Erythroblast (primary cell): Measurements from ENCODE around the gene FSIP1.

ENCODE experiments used
- DNase-seq, 2 experiments: peaks; one replicate each; lab custom pipeline; 2025; lab: John Stamatoyannopoulos, UW
- GATA1 ChIP-seq: IDR thresholded peaks from 2 replicates; pipeline ENCODE4 v1.6.1; 2011; ENCODE audit warnings: low read depth, mild to moderate bottlenecking, control low read depth, low read length, moderate library complexity
- POLR2A ChIP-seq: IDR thresholded peaks from 2 replicates; pipeline ENCODE4 v1.6.1; 2011; ENCODE audit warnings: mild to moderate bottlenecking, low read length

FSIP1 gene

GRCh38 chr15:39641191-39641889 is 141.3 kb downstream of the FSIP1 start:
- DNase-seq: no peak
- TF ChIP-seq GATA1 (no peak), POLR2A (no peak)

GRCh38 chr15:39640665-39641064 is 142.0 kb downstream of the FSIP1 start:
- no peak for TF ChIP-seq POLR2A
- TF ChIP-seq GATA1: no peak
- no peak for DNase-seq

GRCh38 chr15:39639037-39639436 is 143.6 kb downstream of the FSIP1 start:
- TF ChIP-seq POLR2A: no peak
- DNase-seq: no peak

GRCh38 chr15:39638041-39638440 is 144.6 kb downstream of the FSIP1 start:
- TF ChIP-seq POLR2A: no peak
- TF ChIP-seq GATA1: no peak
- DNase-seq: no peak

- TF ChIP-seq POLR2A (no peak), GATA1 (no peak)
- DNase-seq: no peak
Measured at GRCh38 chr15:39631357-39631756, 151.3 kb downstream of the FSIP1 start.

- TF ChIP-seq POLR2A: no peak
- no peak for TF ChIP-seq GATA1
- no peak for DNase-seq
Measured at GRCh38 chr15:39629906-39630305, 152.7 kb downstream of the FSIP1 start.

GRCh38 chr15:39629371-39629770 is 153.3 kb downstream of the FSIP1 start:
- no peak for DNase-seq
- TF ChIP-seq GATA1 (no peak), POLR2A (no peak)

GRCh38 chr15:39628546-39629257 is 153.9 kb downstream of the FSIP1 start:
- DNase-seq: no peak
- TF ChIP-seq GATA1 (no peak), POLR2A (no peak)

- TF ChIP-seq GATA1: no peak
- no peak for DNase-seq
Measured at GRCh38 chr15:39628144-39628508, 154.5 kb downstream of the FSIP1 start.

GRCh38 chr15:39627451-39628143 is 155.0 kb downstream of the FSIP1 start:
- DNase-seq: no peak
- no peak for TF ChIP-seq POLR2A
- no peak for TF ChIP-seq GATA1

GRCh38 chr15:39625856-39626255 is 156.8 kb downstream of the FSIP1 start:
- TF ChIP-seq GATA1: no peak
- DNase-seq: no peak

- TF ChIP-seq POLR2A (no peak), GATA1 (no peak)
- DNase-seq: no peak
Measured at GRCh38 chr15:39625451-39625850, 157.2 kb downstream of the FSIP1 start.

- DNase-seq: no peak
- TF ChIP-seq POLR2A (no peak), GATA1 (no peak)
Measured at GRCh38 chr15:39624806-39625205, 157.8 kb downstream of the FSIP1 start.

GRCh38 chr15:39623529-39623931 is 159.1 kb downstream of the FSIP1 start:
- TF ChIP-seq POLR2A: no peak
- no peak for TF ChIP-seq GATA1
- no peak for DNase-seq
